Subcutaneous adipose tissue (tissue), 4 donors: ENCODE data around the gene LILRB3. TPM values are rescaled to one million over a fixed set of nuclear protein-coding genes. Genes with fewer than 3 reads are reported as not detected.

Experiments used
- total RNA-seq, 4 donors: library from RNA; depleted of rRNA; stranded (reverse); fragments of >200 nt; gene quantifications; one replicate each; pipeline ENCODE4 v1.1.0, GENCODE V29; 2016
- TF ChIP-seq, protein P1 (sequence below): fragments of 450-650 bp; IDR thresholded peaks from one replicate; pipeline ENCODE4 v1.5.1; 2016; ENCODE audit warnings: low read depth, mild to moderate bottlenecking, control low read depth, antibody characterized with exemption, moderate library complexity

The LILRB3 gene
- total RNA-seq, 4 donors from 2014 or later, result 16.0 to 156 (median 43.1) TPM

DNA sequence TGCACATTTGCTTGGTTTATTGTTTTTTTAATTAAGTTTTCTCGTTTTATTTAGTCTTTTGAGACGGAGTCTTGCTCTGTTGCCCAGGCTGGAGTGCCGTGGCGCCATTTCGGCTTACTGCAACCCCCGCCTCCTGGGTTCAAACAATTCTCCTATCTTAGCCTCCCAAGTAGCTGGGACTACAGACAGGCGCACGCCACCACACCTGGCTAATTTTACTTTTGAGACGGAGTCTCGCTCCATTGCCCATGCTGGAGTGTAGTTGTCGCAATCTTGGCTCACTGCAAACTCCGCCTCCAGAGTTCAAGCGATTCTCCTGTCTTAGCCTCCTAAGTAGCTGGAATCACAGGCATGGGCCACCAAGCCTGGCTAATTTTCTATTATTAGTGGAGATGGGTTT is 20.8 kb downstream of the LILRB3 start:
- TF ChIP-seq, protein P1, sequence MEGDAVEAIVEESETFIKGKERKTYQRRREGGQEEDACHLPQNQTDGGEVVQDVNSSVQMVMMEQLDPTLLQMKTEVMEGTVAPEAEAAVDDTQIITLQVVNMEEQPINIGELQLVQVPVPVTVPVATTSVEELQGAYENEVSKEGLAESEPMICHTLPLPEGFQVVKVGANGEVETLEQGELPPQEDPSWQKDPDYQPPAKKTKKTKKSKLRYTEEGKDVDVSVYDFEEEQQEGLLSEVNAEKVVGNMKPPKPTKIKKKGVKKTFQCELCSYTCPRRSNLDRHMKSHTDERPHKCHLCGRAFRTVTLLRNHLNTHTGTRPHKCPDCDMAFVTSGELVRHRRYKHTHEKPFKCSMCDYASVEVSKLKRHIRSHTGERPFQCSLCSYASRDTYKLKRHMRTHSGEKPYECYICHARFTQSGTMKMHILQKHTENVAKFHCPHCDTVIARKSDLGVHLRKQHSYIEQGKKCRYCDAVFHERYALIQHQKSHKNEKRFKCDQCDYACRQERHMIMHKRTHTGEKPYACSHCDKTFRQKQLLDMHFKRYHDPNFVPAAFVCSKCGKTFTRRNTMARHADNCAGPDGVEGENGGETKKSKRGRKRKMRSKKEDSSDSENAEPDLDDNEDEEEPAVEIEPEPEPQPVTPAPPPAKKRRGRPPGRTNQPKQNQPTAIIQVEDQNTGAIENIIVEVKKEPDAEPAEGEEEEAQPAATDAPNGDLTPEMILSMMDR, result no peak

DNA sequence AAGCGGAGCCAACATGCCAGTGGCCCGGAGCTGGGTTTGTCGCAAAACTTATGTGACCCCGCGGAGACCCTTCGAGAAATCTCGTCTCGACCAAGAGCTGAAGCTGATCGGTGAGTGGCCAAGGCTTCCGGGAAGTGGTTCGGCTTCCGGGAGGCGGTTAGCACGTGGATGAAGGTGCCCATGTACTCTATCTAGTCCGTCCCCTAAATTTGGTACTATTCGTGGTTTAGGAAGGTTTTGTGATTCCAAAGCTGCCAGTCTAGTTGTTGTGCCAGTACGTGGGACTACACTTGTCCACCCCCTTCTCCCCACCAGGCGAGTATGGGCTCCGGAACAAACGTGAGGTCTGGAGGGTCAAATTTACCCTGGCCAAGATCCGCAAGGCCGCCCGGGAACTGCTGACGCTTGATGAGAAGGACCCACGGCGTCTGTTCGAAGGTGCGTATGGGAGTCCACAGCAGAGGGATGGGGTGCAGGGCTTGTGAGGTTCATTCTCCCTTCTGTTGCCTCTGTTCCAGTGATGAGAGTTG is 21.6 kb downstream of the LILRB3 start:
- TF ChIP-seq, protein P1, result no peak

DNA sequence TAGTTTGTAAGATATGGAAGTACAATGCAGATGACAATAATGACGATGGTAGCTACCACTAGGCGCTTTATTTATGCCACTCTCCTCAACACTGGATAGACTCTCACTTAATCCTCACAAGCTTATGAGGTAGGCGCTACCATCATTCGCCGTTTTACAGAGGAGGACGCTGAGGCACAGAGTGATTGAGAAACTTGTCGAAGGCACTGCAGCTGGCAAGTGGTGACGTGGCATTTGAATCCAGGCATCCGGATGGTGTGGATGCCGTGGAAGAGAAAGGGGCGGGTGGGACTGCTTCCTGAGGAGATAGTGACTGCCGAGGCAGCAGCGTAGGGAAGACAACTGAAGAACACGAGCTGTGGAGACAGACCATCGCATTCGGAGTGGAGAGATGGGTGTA is 23.4 kb downstream of the LILRB3 start:
- TF ChIP-seq, protein P1, result no peak

DNA sequence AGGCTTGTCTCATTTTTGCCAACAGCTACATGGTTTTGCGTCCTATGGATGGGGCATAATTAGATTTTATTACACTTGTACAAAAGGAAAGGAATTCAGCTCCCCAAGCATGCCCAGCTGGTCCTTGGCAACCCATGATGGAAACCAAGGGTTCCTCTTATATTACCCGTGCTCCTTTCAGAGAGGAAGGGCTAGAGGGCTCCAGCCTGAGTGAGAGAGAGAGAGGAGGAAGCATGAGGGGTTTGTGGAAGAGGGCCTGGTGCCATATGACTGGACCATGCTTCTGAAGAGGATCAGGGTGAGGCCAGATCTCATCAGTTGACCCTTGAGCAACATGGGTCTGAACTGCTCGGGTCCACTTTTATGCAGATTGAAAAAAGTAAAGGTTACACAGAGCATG is 25.7 kb downstream of the LILRB3 start:
- TF ChIP-seq, protein P1, result no peak

DNA sequence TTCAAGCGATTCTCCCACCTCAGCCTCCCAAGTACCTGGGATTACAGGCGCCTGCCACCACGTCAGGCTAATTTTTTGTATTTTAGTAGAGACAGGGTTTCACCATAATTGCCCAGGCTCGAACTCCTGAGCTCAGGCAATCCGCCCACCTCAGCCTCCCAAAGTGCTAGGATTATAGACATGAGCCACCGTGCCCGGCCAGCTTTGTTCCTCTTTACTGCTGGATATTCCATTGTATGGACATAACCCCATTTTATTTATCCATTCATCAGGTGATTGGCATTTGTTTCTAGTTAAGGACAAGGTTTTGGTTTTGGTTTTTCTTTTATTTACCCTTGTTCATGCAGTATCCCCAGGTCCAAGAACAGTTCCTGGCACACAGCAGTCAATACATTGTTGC is 26.3 kb downstream of the LILRB3 start:
- TF ChIP-seq, protein P1, result no peak

DNA sequence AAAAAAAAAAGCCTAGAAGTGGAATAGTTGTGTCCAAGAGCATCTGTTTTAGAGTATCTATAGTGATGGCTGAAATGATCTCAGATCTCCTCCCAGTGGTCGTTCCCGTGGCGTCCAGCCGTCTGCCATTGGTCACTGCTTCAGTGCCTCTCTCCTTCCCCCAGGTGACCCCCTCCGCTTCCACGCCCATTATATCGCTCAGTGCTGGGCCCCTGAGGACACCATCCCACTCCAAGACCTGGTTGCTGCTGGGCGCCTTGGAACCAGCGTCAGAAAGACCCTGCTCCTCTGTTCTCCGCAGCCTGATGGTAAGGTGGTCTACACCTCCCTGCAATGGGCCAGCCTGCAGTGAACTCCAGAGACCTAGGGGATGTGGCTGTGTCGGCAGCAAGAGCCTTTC is 29.8 kb downstream of the LILRB3 start:
- TF ChIP-seq, protein P1, result no peak

DNA sequence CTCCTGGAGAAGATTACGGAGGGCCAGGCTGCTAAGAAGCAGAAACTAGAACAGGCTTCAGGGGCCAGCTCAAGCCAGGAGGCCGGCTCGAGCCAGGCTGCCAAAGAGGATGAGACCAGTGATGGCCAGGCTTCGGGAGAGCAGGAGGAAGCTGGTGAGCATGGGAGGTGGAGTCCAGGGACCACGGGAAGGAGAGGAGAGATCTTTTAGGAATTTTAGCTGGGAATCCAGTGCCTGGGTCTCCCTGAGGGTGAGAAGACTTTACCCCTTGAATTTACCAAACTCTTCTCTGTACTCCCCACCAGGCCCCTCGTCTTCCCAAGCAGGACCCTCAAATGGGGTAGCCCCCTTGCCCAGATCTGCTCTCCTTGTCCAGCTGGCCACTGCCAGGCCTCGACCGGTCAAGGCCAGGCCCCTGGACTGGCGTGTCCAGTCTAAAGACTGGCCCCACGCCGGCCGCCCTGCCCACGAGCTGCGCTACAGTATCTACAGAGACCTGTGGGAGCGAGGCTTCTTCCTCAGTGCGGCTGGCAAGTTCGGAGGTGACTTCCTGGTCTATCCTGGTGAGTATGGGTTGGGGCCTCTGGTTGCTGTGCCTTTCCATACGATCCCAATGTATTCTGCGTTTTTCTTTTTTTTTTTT is 30.9 kb downstream of the LILRB3 start:
- TF ChIP-seq, protein P1, result no peak
